Nephron progenitor cell (in vitro differentiated cells): ENCODE measurements around the gene HSP90AB1.

ENCODE experiments used
- DNase-seq: peaks from one replicate; pipeline ENCODE4 v3.0.0; 2021
- H3K27ac Mint-ChIP-seq: 2 replicates; pipeline ENCODE4 v1.8.0; 2021; ENCODE audit warnings: mild to moderate bottlenecking, moderate library complexity, mixed read lengths
- H3K27me3 Mint-ChIP-seq: 2 replicates; pipeline ENCODE4 v1.8.0; 2021; ENCODE audit warnings: mild to moderate bottlenecking, low read depth, mixed read lengths; ENCODE audit not compliant: poor library complexity
- H3K36me3 Mint-ChIP-seq: 2 replicates; pipeline ENCODE4 v1.8.0; 2021; ENCODE audit warnings: low read depth, mixed read lengths
- H3K4me1 Mint-ChIP-seq: 2 replicates; pipeline ENCODE4 v1.8.0; 2021; ENCODE audit warnings: mixed read lengths
- H3K4me3 Mint-ChIP-seq: 2 replicates; pipeline ENCODE4 v1.8.0; 2021; ENCODE audit warnings: mild to moderate bottlenecking, moderate library complexity, mixed read lengths
- H3K9me3 Mint-ChIP-seq: 2 replicates; pipeline ENCODE4 v1.8.0; 2021; ENCODE audit warnings: mild to moderate bottlenecking, moderate library complexity, mixed read lengths
- CTCF ChIP-seq: fragments of 200-600 bp; sonication (generic); IDR thresholded peaks from 2 replicates; pipeline ENCODE4 v1.5.0; 2021; ENCODE audit warnings: antibody characterized with exemption

The HSP90AB1 gene

GRCh38 chr6:44247338-44248302 is 719 bp downstream of the HSP90AB1 start:
- peaks cover 45% of the 10 kb centered on the region for H3K36me3 Mint-ChIP-seq
- peak overlapping the region; percentile 98 for H3K27ac Mint-ChIP-seq
- H3K9me3 Mint-ChIP-seq: no peaks in the 10 kb centered on the region
- H3K27me3 Mint-ChIP-seq: peaks cover 8% of the 10 kb centered on the region
- H3K4me3 Mint-ChIP-seq: peak overlapping the region; percentile 98
- TF ChIP-seq CTCF: no peak
- peak; percentile 64 for DNase-seq
- peaks cover 52% of the 10 kb centered on the region for H3K4me1 Mint-ChIP-seq

GRCh38 chr6:44248579-44248978 is 1.7 kb downstream of the HSP90AB1 start:
- TF ChIP-seq CTCF: no peak
- Mint-ChIP-seq H3K36me3 (peaks cover 55% of the 10 kb centered on the region), H3K9me3 (no peaks in the 10 kb centered on the region), H3K4me3 (peak overlapping the region; percentile 98), H3K27ac (peak overlapping the region; percentile 94), H3K27me3 (peaks cover 11% of the 10 kb centered on the region), H3K4me1 (peaks cover 62% of the 10 kb centered on the region)
- DNase-seq: no peak

GRCh38 chr6:44249082-44249748 is 2.3 kb downstream of the HSP90AB1 start:
- peaks cover 7% of the 10 kb centered on the region for H3K27me3 Mint-ChIP-seq
- no peak for TF ChIP-seq CTCF
- H3K4me1 Mint-ChIP-seq: peaks cover 67% of the 10 kb centered on the region
- peak overlapping the region; percentile 95 for H3K27ac Mint-ChIP-seq
- H3K9me3 Mint-ChIP-seq: no peaks in the 10 kb centered on the region
- H3K4me3 Mint-ChIP-seq: peak overlapping the region; percentile 98
- DNase-seq: no peak
- peaks cover 59% of the 10 kb centered on the region for H3K36me3 Mint-ChIP-seq

- TF ChIP-seq CTCF: no peak
- peak overlapping the region; percentile 18 for H3K27ac Mint-ChIP-seq
- peaks cover 74% of the 10 kb centered on the region for H3K4me1 Mint-ChIP-seq
- H3K9me3 Mint-ChIP-seq: no peaks in the 10 kb centered on the region
- H3K27me3 Mint-ChIP-seq: peaks cover 7% of the 10 kb centered on the region
- DNase-seq: no peak
- H3K36me3 Mint-ChIP-seq: peaks cover 62% of the 10 kb centered on the region
- H3K4me3 Mint-ChIP-seq: peak overlapping the region; percentile 98
Observed at GRCh38 chr6:44250067-44250717, 3.3 kb downstream of the HSP90AB1 start.

GRCh38 chr6:44250718-44251123 is 3.8 kb downstream of the HSP90AB1 start:
- no peaks in the 10 kb centered on the region for H3K9me3 Mint-ChIP-seq
- no peak overlapping the region for H3K4me3 Mint-ChIP-seq
- H3K36me3 Mint-ChIP-seq: peaks cover 62% of the 10 kb centered on the region
- no peak for TF ChIP-seq CTCF
- peak overlapping the region; percentile 15 for H3K27ac Mint-ChIP-seq
- peaks cover 74% of the 10 kb centered on the region for H3K4me1 Mint-ChIP-seq
- DNase-seq: no peak
- H3K27me3 Mint-ChIP-seq: peaks cover 7% of the 10 kb centered on the region
